CD4-positive, alpha-beta T cell treated with Interleukin-6 for 4 hours (primary cell): ENCODE measurements around the gene ASB3.

Experiments
- DNase-seq: peaks from one replicate; pipeline ENCODE4 v3.0.0-alpha.2; 2020; ENCODE audit warnings: mixed read lengths

Gene ASB3

GRCh38 chr2:53641290-53641689 lies 145.5 kb downstream of the ASB3 start:
- DNase-seq, result no peak

DNA sequence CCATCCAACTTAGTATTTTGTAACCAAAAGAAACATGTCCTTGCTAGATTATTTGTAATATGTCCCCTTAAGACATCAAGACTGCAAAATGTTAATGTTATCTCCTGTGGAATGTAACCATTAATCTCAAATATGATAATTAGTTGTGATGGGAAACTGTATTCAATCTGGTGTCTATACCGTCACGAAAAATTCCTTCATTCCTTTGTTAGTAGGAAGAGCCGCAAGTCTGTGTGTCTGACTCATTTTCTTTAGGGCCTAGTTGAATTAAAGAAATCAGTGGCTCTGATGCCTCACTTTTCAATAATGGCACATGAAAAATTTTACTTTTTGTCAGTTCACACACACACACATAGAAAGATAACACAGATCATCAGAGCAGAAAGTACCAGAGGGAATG lies 146.3 kb downstream of the ASB3 start:
- DNase-seq, result no peak

DNA sequence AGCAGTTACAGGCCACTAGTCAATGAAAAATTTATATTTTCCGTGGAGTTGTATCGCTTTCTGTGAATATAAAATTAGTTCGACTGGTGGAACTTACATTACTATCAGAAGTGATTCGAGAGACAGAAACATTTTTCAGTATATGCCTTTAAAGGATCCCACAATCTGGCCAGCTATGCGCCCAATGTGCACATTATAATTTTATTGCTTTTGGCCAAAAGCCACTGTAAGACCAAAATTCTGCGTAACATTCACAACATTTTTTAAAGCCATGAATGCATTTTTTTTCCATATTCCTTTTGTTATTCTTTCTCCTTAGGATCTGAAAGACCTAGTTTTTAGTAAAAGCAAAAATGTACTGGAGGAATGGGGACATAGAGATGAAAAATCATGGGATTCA lies 150.2 kb downstream of the ASB3 start:
- no peak for DNase-seq

DNA sequence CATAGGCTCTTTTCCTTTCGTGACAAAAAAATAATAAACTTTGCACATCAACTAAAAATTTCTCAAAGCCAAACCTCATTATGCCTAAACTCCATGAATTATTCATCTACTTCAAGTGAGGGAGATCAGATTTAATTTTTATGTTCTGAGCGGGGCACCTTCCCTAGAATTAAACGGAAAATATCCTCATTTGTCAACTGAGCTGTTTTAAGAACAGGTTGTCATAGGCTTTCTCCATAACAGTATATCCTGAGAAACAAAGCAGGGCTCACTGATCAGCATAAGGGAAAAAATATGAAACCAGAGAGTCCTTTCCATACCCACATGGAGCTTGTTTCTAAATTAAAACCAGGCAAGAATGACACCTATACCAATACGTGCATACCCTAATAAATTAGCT lies 150.6 kb downstream of the ASB3 start:
- no peak for DNase-seq

DNA sequence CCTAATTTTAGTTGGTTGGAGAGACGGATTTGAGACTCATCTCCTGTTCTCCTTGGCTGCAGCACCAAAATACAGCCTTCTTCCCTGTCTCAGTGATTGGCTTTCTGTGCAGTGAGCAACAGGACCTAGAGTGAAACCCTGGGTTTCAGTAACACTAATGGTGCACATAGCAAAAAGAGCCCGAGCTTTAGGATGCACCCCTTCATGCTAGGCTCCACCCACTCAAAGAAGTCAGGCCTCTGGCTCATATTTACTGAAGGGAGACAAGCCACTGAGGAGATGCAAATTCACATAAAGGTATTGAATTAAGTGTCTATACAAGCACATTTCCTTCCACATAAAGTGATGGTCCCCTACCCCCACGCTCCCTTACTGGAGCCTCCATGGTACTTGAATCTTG lies 151.1 kb downstream of the ASB3 start:
- DNase-seq, result no peak

GRCh38 chr2:53633441-53633840 lies 153.3 kb downstream of the ASB3 start:
- no peak for DNase-seq

DNA sequence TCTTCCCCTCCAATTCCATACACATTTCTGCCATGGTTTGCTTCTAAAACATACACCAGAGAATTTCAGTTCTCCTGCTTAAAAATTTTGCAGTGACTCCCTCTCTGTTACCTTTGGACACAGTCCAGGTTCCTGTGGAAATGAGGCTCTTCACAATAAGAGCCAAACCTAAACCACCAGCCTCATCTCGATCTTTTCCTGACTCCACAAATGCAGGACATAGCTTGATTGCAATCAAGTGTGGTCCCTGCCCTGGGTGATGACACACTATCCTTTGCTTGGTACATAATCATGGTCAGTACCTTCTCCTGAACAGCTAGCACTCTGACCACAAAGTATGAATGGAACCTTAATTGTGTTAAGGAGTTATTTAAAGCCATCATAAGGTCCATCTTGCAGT lies 154.0 kb downstream of the ASB3 start:
- no peak for DNase-seq

- DNase-seq, result no peak
These were observed 154.7 kb downstream of the ASB3 start for GRCh38 chr2:53632126-53632460.

DNA sequence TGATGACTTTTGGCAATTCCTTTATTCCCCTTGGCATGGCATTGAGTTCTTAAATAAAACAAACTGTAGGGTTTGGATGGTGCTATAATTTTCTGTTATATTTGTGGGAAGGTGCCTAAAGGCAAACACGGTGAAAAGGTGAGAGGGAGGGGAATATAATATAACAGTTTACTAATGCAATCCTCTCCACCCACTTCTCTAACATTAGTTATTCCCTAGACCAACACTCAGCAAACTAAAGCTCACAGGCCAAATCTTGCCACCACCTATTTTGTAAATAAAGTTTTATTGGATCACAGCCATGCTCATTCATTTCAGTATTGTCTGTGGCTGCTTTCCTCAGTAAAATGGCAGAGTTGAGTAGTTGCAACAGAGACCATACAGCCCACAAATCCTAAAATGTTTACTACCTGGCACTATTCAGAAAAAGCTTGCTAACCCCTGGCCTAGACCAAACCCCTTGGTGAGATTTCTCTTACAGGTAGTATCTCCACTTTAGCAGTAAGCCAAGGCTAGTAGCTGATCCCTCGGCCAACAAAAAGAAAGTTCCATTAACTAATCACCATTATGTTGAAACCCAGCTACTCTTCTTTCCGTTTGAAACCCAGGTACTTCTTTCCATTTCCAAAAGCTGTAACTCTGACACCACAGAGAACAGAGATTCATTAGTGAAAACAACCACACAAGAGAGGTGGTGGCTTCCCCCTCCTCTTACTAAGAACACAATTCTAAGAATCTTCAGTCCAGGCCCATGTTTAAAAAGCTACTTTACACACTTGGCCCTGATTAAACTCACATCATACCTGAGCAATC lies 155.2 kb downstream of the ASB3 start:
- no peak for DNase-seq

GRCh38 chr2:53630026-53630606 lies 156.6 kb downstream of the ASB3 start:
- no peak for DNase-seq

DNA sequence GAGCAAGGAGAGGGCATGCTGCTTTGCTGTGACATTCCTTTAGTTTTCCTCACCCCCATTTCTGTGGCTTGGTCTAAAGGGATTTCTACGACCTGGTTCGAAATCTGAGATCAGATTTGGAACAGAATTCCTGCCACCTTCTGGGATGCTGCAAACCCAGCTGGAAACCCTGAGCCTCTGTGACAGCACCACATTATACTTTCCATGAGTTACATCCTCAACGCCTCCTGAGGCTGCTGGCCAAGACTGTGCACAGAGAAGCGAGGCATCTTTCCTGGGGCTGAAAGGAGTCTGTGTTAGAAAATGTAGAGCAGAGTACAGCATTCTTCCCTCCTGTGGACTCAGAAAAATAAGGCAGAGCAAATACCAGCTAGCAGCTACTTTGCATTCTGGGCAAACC lies 157.3 kb downstream of the ASB3 start:
- no peak for DNase-seq

DNA sequence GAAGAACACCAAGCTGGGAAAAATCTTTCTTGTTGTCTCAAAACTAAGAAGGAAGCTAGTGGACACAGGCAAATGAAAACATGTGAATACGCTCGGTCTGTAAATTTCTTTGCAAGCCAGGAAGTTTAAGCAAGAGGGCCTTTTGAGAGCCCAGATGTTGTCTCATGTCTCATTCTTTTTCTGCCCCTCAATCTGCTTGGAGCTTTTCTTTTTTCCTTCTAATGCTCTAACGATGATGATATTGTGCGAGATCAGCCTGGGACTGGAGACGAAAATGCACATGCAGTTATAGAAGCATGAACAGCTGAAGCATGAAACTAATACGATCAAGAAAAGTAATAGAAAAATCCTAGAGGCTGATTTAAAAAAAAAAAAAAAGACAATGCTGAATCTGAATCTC lies 157.8 kb downstream of the ASB3 start:
- DNase-seq, result no peak

GRCh38 chr2:53622141-53622540 lies 164.6 kb downstream of the ASB3 start:
- no peak for DNase-seq

DNA sequence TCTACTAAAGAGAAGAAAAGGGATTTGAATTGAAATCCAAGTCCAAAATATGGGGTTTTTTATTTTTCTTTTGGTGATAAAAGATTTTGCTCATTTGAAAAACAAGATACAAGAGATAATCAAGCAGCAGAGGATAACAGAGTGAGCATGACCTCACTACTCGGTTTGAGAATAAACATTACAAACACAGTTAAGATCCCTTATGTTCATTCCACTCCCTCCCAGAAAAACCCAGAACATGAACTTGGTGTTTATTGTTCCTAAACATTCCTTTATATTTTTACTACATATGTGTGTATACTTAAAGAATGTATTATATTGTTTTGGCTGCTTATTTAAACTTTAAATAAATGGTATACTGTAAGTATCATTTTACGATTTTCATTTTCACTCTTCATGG lies 165.8 kb downstream of the ASB3 start:
- DNase-seq, result no peak
